A172 (cell line): ENCODE data around the gene MAST3. TPM values are rescaled to one million over a fixed set of nuclear protein-coding genes. Genes with fewer than 3 reads are reported as not detected.

Experiments
- DNase-seq: peaks from one replicate; pipeline ENCODE4 v3.0.0-alpha.2; 2015; ENCODE audit warnings: low spot score
- total RNA-seq: library from RNA; depleted of rRNA; stranded (reverse); fragments of >200 nt; shearing (Covaris generic); gene quantifications from 2 replicates; pipeline ENCODE4 v1.2.3, GENCODE V29; 2014

MAST3 gene
- total RNA-seq, 1 experiment from 2014 or later = 3.0 TPM

DNA sequence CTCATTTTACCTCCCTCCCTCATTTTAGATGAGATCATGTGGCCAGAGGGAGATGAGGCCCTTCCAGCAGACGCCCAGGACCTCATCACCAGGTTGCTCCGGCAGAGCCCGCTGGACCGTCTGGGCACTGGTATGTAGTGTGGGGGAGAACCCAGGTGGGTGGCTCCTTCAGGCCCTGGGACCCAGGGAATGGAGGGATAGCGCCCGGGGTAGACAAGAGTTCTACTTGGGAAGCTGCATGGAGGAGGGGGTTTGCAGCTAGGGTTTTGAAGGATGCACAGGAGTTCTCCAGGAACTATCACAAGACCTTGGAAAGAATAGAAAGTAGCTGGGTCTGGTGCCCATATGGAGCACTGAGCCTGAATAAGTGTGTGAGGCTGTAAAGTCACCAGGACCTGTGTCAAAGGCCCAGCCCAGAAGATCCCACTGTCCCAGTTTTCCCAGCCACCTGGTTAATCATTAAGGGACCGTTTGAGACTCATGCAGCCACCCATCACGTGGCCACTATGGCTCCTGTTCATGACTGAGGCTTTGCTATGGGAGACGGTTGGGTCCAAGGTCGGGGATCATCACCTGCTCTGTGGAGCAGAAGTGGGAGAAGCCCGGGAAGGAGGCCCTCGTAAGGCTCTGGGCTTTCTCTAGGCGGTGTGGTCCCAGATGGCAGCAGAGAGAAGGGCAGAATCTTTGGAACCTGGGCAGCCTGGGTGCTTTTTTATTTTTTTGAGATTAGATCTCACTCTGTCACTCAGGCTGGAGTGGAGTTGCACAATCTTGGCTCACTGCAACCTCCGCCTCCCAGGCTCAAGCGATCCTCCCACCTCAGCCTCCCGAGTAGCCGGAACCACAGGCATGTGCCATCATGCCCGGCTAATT lies 38.4 kb downstream of the MAST3 start:
- DNase-seq = no peak

DNA sequence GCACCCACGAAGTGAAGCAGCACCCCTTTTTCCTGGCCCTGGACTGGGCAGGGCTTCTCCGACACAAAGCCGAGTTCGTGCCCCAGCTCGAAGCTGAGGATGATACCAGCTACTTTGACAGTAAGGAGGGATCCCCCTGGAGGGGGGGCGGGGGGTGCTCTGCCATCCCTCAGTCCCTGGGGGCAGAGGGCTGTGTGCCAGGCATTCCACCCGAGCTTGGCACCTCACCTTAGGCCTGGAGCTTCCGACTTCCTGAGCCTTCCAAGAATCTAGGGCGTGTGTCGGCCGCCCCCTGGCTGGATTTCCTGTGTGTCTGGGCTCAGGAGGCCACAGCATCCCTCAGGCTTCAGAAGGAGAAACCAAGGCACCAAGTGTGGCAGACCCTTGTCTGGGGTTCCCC lies 39.7 kb downstream of the MAST3 start:
- DNase-seq = no peak

DNA sequence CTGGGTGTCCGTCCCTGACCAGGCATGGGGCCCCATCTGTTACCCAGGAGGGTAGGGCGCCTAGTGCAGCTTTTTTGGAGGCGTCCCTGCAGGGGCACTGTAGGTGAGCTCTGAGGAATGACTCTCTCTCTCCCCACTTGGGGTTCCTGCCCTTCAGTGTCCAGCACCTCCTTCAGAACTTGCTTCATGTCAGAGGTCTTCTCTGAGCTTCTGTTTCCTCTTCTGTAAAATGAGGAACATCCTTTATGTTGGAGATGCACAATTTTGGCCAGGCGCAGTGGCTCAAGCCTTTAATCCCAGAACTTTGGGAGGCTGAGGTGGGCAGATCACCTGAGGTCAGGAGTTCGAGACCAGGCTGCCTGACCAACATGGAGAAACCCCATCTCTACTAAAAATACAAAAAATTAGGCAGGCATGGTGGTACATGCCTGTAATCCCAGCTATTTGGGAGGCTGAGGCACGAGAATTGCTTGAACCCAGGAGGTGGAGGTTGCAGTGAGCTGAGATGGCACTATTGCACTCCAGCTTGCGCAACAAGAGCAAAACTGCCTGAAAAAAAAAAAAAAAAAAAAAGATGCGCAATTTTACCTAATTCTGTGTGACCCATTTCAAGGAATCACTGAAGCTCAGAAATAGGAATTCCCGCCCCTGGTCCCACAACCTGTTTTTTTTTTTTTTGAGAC lies 40.2 kb downstream of the MAST3 start:
- DNase-seq = no peak

DNA sequence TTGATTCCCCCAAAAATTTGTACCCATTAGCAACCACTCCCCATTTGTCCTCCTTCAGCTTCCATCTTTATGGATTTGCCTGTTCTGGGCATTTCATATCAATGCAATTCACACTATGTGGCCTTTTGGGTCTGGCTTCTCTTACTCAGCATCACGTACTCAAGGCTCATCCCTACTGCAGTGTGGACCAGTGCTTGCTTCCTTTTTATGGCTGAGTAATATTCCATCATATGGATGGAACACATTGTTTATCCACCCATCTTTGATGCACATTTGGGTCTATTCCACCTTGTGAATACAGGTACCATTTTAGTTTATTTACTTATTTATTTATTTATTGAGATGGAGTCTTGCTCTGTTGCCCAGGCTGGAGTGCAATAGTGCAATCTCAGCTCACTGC lies 42.9 kb downstream of the MAST3 start:
- no peak for DNase-seq

DNA sequence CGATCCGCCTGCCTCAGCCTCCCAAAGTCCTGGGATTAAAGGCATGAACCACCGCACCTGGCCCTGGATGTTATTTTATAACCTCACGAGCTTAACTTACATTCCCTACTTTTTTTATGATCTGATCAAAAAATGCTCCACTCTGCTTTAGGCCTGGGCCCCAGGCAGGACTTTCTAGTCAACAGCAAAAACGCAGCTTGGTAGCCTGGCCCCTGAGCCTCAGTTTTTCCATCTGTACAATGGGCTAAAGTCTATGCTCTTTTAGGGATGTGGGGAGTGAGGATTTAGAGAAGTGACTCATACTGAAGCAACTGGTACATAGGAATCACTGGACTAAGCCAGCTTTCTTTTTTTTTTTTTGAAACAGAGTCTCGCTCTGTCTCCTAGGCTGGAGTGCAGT lies 43.5 kb downstream of the MAST3 start:
- no peak for DNase-seq

DNA sequence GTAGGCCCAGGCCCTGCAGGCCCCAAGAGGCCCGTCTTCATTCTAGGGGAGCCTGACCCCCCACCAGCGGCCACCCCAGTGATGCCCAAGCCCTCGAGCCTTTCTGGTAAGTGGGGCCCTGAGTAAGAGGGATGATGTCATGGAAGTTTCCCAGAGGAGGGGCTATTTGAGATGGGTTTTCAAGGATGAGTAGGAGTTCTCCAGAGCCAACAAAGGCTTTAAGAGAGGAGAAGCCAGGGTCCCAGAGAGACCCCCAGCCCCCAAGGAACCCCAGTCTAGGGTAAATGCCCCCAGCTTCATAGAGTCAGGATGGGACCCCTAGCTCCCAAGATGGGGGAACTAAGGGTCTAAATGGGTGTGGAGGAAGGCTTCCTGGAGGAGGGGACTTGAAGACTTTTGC lies 46.3 kb downstream of the MAST3 start:
- no peak for DNase-seq

DNA sequence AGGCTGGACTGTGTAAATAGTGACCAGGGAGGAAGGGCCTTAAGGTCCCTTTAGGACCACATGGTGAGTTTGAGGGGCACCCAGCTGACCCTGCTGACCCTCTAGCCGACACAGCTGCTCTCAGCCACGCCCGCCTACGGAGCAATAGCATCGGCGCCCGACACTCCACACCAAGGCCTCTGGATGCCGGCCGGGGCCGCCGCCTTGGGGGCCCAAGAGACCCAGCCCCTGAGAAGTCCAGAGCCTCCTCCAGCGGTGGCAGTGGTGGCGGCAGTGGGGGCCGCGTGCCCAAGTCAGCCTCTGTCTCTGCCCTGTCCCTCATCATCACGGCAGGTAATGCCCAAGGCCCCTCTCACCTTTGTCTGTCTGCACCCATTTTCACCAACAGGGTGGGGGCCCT lies 46.8 kb downstream of the MAST3 start:
- no peak for DNase-seq

DNA sequence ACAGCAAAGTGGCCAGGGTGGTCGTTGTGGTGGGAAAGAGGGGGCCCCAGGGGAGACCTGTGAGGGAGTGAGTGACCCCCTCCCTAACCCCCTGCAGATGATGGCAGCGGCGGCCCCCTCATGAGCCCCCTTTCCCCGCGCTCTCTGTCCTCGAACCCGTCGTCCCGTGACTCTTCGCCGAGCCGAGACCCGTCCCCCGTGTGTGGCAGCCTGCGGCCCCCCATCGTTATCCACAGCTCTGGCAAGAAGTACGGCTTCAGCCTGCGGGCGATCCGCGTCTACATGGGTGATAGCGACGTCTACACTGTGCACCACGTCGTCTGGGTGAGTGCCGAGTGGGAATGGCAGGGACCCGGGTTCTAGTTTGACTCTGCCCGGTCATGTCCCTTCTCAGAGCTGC lies 47.3 kb downstream of the MAST3 start:
- no peak for DNase-seq

DNA sequence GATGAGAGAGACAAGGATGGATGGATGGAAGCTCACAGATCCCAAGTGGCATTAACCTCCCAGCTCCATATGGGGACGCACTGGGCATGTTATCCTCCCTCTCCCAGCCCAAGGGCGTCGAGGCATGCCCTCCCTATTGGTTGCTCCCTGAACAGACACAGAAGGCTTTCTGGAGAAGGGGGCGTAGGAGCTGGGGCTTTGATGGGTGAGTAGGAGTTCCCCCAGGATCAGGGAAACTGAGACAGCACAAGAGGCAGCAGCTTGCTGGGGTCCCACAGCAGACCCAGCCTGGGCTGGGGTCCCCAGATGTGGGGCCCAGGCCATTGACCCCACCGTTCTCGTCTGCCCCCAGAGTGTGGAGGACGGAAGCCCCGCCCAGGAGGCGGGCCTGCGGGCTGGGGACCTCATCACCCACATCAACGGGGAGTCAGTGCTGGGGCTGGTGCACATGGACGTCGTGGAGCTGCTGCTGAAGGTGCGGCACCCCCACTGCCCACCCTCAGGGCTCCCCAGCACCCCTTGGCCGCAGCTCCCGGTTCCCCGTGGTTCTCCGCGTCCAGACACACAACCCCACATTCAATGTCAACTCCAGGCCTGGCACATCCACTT lies 47.9 kb downstream of the MAST3 start:
- DNase-seq = no peak

DNA sequence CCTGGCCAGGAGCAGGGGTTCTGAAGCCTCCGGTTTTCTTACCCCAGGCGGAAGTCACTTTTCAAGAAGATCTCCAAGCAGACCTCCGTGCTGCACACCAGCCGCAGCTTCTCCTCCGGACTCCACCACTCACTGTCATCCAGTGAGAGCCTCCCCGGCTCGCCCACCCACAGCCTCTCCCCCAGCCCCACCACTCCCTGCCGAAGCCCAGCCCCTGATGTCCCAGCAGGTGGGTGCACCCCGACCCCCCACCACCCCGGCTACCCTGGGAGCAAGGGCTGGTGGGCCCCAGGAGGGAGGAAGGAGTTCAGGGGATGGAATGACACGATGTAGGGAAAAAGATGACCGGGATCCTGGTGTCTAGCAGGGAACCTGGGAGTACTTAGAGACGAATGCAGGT lies 49.8 kb downstream of the MAST3 start:
- no peak for DNase-seq

DNA sequence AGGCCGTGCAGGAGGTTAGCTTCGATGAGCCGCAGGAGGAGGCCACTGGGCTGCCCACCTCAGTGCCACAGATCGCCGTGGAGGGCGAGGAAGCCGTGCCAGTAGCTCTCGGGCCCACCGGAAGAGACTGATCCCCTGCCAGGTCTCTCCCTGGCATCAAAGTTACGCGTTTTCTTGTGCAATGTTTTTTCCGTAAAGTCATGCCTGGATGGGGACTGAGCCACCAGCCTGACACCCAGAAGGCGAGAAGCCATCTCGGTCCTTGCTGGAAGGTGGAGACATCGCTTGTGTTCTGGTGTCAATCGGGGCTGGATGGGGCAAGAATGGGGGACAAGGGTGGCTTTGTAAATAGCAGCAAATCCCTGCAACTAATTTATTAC lies 52.0 kb downstream of the MAST3 start:
- DNase-seq = no peak

DNA sequence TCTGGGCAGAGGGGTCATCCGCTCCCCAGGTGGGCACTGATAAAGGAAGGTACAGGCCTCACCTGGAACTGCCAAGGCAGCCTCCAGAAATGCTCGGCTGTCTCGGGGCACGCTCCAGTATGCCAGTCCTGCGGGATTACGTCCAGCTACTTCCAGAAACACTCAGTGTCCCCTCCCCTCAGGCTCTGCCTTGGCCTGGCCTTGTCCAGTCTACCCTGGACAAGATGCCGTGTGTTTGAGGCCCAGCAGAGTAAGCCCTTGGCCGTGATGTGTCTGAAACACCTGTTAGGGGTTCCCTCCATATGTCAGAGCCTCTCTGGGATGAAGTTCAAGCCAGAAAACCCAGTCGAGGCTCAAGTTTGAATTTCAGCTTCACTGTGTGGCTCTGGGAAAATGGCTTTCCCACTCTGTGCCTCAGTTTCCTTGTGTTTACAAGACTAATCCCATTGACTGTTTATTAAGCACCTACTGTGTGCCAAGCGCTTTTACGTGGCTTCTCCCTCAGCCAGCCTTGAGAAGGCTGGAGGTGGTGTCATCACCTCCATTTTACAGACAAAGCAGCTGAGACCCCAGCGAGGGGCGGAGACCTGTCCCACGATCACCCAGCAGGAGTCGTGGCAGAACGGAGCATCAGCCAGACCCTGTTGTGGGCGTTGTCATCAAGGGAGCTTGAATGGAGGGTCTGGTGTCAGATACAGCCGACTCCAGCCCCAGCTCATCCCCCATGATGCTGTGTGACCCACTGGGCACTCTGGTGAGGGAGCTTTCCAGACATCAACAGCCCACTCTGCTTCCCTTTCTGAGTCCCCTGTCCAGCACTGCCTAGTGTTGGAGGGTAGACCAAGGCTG lies 53.4 kb downstream of the MAST3 start:
- no peak for DNase-seq

DNA sequence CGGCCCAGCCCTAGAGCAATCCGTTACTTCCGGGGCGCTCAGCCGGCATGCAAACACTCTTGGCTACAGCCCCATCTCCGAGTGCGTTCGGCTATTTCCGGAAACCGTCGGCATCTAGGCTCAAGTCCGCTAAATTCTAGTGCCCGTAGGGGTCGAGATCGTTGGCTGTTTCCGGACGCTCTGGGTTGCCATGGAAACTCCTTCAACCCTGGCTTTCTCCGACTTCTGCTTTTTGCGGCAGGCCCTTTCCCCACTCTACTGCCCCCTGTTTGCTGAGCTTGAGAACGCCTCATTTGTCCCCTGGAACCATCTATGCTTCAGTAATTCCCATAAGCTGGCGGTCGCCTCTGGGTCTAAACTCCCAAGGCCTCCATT lies 54.9 kb downstream of the MAST3 start:
- DNase-seq = peak; percentile 98

DNA sequence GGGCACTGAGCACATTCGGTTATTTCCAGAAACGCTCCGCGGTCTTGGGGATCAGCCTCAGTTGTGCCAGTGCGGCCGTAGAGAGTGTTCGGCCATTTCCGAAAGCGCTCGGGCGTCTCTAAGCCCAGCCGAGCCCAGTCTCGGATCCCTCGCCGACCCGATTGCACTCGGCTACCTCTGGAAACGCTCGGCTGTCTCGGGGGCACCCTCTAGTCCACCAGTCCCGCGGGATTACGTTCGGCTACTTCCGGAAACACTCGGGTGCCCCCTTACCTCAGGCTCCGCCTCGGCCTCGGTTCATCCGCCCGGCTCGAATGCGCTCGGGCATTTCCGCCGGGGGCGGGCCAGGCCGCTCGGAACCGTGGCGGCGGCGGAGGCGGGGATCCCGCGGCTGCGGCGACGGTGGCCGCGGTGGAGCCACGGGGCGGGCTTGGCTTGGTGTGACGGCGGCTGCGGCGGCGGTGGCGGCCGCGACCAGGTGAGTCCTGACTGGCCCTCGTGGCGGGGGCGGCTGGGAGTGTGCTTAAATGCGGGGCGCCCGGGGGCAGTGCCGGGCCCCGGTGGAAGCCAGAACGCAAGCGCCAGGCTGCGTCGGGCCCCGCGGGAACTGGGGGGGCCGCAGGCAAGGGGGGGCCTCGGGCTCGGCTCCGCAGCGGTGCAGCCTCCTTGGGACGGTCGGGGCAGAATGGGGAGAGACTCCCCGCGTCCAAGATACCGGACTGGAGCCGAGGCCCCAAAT lies 55.4 kb downstream of the MAST3 start, which contains the start of gene PIK3R2:
TSS of gene PIK3R2 (plus strand) at position 347 of the 739 bp plus-strand sequence. CDS start 2,717 bp downstream, outside the sequence.
- peak; percentile 99 for DNase-seq

DNA sequence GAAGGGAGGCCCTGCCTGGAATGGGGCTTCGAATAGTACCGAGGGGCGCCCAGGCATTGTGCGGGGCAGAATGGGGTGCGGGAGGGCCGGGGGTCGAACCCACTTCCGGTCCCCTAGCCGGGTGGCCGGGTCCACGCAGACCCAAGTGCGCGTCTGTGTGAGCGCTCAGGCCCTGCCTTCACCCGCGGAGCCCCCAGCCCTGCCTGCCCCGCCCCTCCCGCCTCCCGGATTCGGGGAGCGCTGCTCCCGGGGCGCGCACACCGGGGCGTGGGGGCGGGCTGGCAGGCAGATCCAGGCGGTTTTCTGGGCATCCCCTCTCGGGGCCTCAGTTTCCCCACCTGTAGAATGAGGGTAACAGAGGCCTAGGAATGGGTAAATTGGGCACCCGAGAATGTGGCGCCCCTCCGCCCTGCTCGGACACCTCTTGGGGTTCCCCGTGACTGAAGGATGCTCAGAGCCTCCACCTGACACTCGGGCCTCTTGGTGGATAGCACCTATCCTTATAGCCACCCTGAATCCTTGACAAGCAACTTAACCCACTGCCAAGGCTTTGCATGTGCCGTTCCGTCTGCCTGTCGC lies 56.1 kb downstream of the MAST3 start:
- no peak for DNase-seq

DNA sequence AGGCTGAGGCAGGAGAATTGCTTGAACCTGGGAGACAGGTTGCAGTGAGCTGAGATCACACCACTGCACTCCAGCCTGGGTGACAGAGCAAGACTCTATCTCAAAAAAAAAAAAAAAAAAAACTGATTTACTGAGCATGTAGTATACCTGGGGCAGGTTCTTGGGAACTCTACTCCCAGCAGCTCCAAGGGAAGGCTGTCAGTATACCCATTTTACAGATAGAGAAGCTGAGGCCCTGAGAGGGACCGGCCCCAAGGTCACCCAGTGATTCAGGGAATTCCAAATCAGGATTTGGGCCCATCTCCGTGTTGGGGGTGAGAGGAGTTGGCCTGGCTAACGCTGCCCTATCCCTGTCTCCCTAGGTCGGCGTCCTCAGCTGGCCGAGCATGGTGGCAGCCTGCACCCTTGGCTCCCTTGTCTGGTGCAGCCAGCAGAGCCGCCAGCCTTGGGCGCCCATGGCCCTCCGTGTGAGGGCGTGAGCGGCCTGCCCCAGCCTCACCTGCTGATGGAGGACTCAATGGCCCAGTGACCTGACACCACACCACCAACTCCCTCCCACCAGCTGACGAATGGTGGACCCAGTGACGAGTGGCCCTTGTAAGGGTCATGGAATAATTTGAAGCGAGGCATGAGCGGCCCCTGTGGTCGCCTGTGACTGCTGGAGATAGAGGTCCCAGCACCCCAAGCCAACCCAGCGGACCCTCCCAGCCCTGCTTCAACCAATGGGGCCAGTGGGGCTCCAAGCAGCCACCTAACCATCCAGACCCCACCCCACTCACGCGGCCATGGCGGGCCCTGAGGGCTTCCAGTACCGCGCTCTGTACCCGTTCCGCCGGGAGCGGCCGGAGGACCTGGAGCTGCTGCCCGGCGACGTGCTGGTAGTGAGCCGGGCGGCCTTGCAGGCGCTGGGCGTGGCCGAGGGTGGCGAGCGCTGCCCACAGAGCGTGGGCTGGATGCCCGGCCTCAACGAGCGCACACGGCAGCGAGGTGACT lies 57.8 kb downstream of the MAST3 start:
- no peak for DNase-seq

DNA sequence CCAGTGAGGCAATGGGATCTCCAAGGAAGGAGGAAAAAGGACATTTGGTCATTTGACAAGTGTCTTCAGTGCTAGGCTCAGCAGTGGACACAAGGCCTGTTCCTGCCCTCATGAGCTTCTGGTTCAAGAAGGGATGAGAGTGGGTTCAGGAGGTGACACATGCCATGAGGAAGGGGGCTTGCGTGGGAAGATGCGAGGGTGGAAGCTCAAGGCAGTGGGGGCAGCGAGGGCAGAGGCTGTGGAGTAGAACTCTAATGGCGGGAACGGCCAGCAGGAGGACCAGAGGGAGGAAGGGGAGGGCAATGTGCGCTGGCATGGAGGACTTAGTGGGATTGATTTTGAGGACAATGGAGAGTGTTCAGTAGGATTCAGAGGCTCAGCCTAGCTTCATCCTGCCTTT lies 58.7 kb downstream of the MAST3 start:
- DNase-seq = no peak

DNA sequence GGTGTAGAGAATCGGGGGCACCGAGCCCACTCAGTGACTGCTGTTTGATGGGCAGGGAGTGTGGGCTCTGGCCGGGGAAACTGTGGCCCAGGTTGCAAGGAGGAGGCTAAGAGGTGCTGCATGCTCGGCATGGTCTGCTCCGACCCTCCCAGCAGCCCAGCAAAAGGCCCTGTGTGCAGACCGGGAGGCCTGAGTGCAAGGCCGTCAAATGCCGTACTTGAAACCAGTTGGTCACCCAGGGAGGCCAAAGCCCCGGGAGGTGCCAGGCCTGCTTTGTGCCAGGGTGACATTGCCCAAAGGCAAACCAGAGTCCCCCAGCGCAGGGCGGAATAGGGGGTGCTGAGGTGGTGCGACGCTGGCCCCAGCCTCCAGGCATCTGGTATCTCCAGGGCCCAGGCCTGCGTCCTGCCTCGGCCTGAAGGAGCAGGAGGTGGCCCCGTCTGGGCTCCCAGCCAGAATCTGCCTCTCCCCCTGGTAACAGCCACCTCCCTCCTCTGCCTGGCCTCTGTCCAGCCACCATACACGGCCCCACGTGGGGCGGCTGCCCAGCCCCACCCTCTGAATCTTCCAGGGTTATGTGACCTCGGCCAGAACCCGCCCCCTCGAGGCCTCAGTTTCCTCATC lies 59.4 kb downstream of the MAST3 start:
- DNase-seq = peak; percentile 88

DNA sequence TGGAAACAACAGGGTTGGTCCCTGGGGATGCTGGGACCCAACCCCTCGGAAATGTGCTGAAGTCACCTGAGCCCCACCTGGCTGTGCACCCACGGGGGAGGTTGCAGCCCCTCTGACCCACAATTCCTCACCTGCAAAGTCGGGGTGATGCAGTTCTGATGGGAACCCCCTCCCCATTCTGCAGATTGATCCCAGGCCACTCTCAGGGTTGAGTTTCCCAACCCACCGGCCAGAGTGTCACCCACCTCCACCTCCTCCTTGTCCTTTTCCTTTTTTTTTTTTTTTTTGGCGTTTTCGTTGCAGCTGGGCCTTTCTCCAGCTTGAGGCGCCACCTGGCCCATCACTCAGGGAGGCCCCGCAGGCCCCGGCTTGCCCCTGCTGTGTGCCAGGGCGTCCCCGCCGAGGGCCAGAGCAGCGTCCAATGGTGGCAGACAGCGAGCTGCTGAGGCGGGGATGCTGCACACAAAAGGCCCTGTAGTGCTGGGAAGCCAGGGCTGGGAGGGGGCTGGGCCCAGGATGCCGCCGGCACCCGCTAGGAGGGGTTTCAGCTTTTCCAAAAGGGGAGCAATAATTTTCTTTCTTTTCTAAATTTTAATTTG lies 60.0 kb downstream of the MAST3 start:
- no peak for DNase-seq
